Stimulated activated CD8-positive, alpha-beta memory T cell treated with anti-CD3 and anti-CD28 coated beads, Interleukin-7, amount 100 ng/mL, for 1 hour (primary cell): ENCODE results near the gene LRRC18.

Source experiments
- DNase-seq, 2 donors: peaks; one replicate each; pipeline ENCODE4 v3.0.0-alpha.2; 2020; ENCODE audit warnings: low read depth in 2 of 2

The LRRC18 gene

DNA sequence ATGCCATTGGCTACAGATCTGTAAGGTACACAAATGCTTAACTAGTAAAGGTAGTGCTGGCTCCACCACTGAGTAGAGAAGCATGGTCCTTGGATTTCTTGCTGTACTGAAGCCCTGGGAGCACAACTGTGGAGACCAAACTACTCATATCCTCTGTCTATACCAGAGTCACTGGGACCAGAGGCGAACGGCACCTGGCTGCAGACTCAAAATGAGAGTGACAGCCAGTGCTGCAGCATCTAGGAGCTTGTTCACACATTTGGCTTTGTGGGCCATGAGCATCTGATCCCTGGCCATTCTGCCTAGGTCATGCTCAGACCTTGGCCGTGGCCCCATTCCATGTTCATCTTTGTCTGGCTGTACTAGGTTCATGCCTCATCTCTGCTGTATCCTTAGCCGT is 31.9 kb downstream of the LRRC18 start:
- no peak for DNase-seq

DNA sequence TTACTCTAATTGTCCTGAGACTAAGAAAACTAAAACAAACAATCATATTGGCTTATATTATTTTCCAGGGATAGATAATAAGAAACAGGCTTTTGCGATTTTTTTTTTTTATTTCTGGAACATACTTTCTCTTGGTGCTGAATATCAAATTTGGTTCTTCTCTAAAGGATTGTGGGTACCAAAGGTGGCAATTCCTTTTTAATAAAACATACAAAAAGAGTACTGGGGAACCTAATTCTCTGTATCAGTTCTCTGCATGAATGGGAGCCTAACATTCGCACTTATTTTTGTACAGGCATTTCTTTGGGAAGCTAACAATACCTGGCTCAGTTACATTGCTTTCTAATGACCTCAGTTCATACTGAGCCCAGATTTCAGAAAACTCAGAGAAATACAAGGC is 32.8 kb downstream of the LRRC18 start:
- DNase-seq, result no peak

DNA sequence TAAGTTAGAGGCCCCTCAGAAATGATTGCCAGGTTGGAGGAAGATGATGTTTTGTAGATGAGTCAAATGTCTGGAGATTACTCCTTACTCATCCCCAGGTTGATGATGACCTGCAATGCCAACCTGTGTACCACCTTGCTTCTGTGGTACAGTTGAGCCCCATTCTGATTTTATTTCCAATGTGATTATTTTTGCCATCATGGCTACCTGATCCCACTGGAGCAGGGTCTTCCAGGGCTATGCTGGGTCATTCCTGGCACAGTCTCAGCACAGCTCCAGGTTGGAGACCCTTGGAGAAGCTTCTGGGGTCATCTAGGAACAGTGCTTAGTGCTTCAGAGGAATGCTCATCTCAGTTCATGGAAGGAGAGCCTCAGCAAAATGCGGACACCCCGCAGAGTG is 34.3 kb downstream of the LRRC18 start:
- DNase-seq, result no peak

DNA sequence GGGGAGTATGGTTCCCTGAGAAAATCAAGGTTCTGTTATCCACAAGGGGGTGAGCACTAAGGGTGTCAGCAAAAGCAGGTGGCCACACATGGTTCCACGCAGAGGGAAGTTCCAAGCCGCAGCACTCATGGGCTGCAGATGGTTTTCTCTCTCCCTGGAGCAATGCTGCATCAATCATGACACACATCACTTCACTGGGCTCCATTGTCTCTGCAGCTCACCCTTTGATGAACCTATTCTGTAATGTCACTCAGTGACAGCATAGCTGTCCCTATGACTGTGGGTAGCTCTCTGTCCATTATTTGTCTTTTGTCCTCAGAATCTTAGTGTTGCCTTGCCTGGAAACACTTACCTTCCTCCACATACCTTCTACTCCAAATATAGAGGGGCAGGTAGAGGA is 34.8 kb downstream of the LRRC18 start:
- DNase-seq, result no peak

DNA sequence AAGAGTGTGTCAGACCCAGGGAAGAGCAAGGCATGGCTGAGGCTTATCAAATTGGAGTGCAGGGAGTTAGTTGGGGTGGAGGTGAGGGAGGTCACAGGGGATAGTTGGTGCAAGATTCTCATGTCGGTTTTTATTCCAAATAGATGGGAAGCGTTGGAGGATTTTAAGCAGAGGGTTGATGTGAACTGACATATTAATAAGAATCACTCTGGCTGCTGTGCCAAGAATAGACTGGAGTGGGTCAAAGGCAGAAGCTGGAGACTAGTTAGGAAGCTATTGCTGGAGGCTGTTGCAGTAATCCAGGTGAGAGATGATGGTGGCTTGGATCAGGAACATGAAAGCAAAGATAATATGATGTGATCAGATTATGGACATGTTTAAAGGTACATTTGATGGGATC is 36.5 kb downstream of the LRRC18 start:
- no peak for DNase-seq

DNA sequence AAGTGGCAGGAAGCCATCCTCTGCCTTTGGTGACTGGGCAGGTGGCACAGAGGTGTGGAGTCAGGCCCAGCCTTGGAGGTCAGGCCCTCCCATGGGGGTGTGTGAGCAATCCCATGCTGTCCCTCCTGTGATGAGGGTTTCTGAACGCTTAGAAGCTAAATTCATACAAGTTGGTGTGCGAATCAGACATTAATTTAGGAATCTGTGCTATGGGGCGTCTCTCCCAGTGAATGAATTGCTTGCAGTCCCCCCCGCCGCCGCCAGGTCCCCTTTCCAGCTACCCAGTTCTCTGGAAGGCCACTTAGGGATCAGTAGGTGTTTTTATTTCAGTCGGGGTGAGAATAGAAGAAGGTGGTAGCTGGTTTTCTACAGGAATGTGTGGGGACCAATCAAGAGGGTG is 37.5 kb downstream of the LRRC18 start:
- no peak for DNase-seq

DNA sequence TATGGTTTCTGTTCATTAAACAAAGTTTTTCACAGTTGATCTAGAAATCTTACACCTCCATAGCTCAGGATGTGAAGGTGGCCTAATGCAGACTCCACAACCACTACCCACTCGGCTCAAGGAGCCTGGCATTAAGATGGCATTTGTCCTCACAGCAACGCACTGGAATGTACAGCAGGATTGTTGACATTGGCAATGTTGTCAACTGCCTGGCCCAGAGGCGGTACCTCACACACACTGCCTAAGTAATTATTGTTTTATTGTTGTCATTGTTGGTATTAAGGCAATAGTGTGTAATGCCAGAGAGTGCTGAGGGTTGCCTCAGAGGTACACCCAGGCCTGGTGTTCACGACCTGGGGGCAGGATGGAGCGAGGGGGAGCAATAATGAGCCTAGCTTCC is 38.3 kb downstream of the LRRC18 start:
- no peak for DNase-seq

DNA sequence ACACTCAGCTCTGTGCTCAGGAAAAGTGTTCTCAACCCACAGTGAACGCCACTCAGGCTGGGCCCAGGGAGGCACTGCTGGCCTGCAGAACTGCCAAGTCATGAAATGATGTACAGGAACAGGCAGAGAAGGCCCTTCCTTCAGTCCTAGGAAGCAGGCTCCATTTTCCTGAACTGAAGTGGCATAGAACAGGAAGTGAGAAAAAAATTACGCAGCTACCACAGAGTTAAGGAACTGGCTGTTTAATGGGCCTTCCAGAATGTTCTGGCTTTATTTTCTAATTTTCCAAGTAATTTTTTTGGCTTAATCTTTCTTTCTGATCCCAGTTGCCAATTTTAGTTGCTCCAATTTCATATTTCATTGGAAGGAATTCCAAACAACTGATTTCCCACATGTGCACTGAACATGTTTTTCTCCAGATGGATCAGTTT is 39.3 kb downstream of the LRRC18 start:
- DNase-seq, result no peak

DNA sequence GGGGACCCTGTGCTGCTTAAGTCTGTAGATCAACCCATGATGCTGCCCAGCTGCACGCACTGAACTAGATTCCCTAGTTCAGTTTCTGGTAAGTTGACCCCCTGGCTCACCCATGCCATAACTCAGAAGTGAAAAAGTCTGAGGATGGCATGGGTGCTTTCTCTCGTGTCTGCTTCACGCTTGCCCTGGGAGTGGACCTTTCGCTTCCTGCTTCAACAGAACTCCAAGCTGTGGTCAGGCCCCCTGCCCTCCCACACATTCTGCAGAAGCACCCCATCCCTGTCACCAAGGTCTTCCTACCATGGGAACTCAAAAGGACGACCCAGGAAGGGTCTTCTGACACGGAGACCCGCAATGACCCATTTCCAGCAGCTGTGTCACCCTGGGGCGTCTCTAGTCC is 39.9 kb downstream of the LRRC18 start:
- DNase-seq, result no peak

DNA sequence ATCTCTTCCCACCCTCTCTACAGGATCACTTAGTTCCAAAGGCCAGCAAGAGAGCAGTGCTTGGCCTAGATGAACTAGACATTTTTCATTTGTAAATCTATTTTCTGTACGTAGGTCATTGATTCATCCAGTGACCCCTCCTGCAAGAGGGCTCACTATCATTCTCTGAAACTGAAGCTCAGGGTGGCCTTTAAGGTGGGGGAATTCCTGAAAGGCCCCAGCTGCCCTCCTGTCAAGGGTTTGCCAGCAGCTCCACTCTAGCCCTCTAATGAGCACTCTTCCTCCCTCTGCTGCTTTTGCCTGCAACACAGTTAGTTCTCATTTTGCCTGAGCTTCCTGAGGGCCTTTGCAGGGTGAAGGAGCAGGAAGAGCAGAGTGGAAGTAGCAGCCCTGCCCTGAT is 41.2 kb downstream of the LRRC18 start:
- DNase-seq, result no peak

DNA sequence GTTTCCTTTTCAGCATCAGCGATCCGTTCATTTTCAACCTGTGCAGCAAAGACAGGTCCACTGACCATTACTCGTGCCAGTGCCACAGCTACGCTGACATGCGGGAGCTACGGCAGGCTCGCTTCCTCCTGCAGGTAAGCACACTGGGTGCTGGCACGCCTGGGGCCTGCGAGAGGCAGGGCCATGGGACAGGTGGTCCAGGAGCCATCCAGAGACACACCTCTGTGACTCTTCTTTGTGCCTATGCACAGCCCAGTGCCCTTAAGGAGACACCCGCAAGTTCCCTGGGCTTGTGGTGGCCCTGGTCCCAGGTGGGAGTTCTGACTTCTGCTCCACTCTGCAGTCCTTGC is 42.2 kb downstream of the LRRC18 start:
- DNase-seq, result no peak

DNA sequence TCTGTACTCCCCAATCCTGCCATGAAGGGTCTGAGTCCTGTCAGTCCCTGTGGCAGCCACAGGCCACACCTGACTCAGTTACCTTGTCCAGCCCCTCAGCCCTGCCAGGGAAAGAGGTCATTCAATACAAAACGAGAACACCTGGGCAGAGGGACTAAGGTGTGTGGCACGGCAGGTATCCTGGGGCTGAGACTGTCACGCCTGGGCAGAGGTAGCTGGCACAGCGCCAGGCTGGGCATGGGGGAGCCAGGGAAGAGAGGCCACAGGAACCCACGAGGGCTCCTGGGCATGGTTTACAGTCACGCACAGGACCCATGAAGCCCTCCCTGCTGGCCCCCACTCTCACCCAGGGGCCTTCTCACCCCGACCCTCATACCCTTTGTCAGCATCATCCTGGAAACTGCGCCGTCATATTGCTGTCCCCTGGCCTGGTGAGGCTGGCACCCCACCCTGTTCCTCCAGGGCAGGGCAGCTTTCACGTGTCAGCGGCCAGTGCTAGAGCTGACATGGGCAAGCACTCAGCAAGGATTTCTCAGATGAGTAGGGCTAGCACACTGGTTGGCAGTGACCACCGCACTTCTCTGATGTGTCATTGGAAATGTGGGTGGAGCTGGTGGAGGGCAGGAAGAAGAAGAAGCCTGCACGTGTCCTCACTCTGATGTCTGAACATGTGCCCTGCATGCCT is 42.7 kb downstream of the LRRC18 start:
- no peak for DNase-seq

DNA sequence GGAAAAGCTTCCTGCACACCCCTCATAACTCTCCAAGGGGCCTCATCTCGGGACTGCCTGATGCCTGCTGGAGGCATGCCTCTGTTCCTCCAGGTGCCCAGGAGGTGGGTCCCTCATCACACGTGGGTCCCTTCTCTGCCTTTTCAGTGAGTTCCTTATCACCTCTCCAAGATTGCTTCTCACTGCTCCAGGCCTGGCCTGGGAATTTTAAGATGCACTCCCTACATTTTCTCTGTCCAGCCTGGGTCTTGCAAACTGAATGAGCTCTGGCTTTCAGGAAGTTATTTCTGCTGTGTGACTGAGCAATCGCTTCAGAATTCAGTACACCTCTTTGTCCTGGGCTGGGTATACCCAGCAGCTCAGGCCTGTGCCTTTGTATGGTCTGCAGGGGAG is 43.8 kb downstream of the LRRC18 start:
- DNase-seq, result no peak

DNA sequence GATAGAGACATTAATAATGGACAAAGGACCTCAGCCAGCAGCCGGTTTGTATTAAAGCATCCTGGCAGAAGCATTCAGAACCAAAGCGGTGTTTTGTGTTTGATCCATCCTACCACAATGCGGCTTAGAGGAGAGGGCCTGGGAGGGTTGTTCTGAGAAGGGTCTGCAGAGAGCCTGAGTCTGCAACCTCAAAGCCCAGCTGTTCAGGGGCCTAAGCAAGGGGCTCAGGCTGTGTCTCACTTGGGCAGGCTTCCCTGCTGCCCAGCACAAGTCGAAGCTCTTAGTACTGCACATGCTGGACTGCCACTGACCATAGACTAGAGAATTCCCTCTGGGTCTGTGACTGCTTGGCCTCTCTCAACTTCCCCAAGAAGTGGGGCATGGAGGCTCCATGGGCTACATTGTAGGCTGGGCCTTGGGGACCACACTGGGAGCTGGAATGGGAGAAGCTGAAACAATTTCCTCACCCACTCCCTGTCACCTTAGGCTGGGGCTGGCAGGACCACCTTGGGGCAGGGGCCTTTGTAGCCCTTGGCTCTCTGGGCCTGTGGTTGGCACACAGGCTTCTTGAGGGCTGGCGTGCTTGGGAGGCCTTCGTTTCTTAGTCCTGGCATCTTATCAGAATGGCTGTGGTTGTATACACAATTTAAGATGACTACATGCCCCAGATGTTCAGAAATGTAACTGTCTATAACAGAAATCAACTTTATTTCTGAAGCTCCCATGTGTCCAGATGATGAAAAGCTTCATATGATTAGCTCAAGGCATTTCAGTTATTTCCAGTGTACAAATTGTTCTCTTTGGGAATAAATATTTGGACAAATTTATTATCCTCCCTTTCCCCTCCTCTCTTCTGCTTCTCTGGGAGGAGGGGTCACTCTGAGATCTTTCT is 44.5 kb downstream of the LRRC18 start:
- no peak for DNase-seq

DNA sequence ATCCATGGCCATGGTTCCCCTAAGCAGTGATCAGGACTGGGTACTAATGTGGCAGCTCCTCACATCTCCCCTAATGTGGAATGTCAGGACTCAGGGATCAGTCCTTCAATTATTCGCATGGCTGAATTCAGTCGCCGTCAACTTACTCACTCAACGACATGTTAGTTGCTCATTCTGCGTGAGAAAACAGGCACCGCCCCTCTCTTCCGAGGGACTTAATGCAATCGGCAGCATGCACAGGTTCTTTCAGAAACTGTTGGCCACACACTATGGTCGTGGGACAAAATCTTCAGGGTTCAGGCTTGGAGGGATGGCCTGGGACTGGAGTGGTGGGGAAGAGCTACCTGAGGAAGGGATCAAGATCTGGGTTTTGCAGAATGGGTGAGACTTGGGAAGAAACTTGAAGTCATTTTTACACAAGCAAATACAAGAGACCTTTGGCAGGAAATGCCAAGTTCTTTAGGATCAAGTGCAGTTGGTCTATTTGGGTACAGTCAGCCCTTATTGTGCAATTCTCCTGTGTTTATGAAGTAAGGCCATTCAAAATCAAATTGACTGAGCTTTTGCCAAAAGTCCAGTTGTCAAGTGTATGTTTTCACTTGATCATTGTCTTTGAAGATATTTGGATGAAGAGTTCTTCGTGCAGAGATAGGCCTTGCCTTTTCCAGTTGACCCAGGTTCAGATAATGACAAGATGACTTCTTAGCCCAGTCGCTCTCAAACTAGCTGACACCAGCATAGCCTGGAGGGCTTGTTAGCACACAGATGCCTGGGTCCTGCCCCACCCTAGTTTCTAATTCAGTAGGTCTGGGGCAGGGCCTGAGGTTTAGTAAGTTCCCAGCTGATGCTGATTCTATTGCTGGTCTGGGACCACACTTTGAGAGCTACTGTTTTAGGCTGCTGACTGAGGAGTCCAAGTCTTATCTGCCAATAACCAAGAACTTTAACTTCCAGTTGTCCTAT is 48.5 kb downstream of the LRRC18 start:
- no peak for DNase-seq

DNA sequence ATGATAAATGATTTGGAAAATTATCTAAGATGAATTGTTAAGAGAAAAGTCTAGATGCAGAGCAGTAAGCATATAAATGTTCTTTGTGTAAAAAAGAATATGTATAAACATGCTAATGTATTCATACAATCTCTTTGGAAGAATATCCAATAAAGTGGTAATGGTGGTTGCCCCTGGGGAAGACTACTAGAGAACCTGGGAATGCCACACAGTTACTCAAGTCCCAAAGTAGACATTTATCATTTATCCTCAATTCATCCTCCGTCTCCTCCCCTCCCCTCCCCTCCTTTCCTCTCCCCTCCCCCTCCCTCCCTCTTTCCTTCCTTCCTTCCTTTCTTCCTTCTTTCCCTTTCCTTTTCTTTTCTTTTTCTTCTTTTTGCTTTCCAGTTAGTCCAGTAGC is 51.7 kb downstream of the LRRC18 start:
- DNase-seq, result no peak

DNA sequence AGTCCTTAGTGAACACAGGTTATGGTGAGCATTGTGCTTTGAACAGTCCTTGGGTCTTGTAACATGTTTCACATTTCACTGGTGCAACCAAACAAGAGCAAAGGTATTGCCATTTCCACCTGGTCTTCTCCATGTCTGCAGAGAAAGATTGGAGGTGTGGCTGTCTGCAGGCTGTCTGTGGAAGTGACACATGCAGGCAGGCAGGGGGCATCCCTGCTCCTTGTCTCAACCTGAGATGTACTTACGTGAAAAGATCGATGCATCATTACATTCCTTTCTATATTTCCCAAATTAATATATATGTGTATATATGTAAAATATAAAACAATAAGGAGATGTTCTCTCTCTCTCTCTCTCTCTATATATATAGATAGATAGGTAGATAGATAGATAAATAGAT is 54.3 kb downstream of the LRRC18 start:
- no peak for DNase-seq

DNA sequence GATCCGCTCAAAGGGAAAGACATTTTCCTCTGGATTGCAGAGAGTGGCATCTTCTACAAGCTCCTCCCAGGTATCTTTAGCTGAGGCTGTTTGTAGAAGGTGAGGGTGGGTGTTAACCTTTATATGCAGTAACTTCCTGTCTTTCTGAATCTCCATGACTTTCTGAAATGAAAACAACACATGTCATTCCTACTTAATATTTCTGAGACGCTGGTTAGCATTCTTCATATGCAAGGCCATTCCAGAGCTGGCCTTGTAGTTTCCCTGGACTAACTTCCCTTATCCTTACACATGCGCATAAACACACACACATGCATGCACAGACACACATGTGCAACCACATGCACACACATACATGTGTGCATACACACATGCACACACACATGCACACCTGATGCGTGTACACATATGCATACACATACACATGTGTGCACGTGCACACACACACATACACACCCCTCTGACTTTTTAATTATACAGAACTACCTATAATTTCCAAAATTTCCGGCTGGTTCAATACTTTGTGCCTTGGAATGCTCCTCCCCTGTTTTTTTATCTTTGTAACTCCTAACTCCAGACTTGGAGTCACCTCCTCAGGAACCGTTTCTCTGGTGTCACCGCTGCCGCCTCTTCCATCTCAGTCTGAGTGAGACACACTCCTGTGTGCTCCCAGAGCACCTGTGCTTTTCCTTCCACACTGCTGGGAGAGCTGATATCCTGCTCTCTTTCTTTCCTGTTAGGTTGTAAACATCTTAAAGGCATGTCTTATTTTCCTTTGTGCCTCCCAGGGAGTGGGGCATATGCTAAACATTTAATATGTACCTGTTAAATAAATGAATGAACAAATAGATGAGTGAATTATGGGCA is 55.2 kb downstream of the LRRC18 start:
- DNase-seq, result no peak

DNA sequence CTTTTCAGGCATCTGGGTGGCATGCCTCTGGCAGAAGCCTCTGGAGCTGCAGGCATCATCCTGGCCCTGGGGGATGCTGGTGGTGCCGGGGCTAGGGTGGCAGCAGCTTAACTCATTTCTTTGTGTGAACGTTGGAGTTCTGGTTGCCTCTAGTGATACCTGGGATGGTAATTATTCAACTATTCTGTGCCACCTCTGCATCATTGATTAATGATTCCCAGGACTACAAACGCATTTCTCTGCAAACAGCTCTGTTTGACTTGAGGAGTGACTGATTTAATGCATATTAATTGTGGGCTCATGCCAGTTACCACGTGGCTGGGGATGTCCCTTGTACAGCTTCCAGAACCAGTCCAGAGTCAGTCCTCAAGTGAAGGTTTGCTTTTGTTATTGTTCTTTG is 55.9 kb downstream of the LRRC18 start:
- DNase-seq, result no peak

DNA sequence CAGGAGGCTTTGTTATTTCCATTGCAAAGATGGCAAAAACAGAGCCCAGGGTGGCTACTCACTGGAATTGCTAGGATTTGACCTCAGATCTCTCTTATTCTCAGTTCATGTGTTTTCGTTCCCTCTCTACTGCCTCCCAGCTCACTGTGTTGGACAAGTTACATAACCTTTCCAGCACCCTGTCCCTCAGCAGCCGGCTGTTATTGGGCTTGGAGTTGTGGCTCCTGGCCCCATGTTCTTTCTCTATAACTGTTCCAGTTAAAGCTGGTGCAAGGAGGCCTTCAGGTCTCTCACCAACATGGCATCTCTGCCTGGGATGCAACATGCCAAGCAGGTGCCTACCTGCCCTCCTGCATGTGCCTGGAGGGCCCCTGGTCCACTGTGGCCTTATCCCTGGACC is 56.8 kb downstream of the LRRC18 start:
- DNase-seq, result no peak

DNA sequence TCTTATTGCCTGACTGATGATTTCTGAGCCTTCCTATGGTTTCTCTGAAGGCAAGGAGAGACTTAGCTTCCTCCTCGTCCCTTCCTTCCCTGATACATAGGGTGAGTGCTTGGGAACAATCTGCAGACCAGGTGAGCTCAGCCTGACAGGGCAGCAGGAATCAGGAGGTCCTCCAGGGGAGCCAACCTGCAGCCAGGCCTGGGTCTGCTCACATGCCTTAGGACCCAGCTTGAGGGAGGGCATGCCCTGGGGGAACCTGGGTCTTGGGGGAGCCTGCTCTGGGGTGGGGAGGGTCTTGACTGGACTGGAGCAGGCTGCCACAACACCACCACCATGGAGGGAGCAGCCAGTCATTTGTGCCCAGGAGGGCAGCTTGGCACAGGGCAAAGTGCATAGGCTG is 57.7 kb downstream of the LRRC18 start:
- DNase-seq, result no peak
